CD4-positive, alpha-beta memory T cell (primary cell): ENCODE measurements around the gene MYH7B. TPM values are rescaled to one million over a fixed set of nuclear protein-coding genes. Genes with fewer than 3 reads are reported as not detected.
A peak's percentile ranks its signal among the peaks of the same experiment; 100 is the strongest.

Experiments
- CTCF ChIA-PET: fragments of 350-600 bp; sonication (Branson Sonifier 250); formaldehyde crosslinking; loops from one replicate; lab custom pipeline; 2021; ENCODE audit warnings: inconsistent platforms; ENCODE audit not compliant: partially characterized antibody; lab: Charles Lee
- POLR2A ChIA-PET: fragments of 350-600 bp; sonication (Branson Sonifier 250); formaldehyde crosslinking; loops from one replicate; lab custom pipeline; 2021; ENCODE audit not compliant: partially characterized antibody; lab: Charles Lee
- DNase-seq, 5 donors: peaks; one replicate each; pipeline versions ENCODE4 v3.0.0 to v3.0.0-alpha.2; 2020 to 2022; ENCODE audit warnings: mixed read lengths in 1 of 5
- H3K27ac ChIP-seq: one replicate; pipeline ENCODE4 v1.7.0; 2013; ENCODE audit warnings: low read depth, low read length
- H3K27me3 ChIP-seq: 2 replicates; pipeline ENCODE4 v1.7.0; 2013; ENCODE audit warnings: mild to moderate bottlenecking, low read length, moderate library complexity; ENCODE audit not compliant: insufficient read depth
- H3K36me3 ChIP-seq: 2 replicates; pipeline ENCODE4 v1.7.0; 2013; ENCODE audit warnings: mild to moderate bottlenecking, low read length, moderate library complexity; ENCODE audit not compliant: insufficient read depth
- H3K4me1 ChIP-seq: 2 replicates; pipeline ENCODE4 v1.7.0; 2013; ENCODE audit warnings: mild to moderate bottlenecking, low read length, moderate library complexity; ENCODE audit not compliant: insufficient read depth
- H3K4me3 ChIP-seq, 2 donors: one replicate each; pipeline ENCODE4 v1.7.0; 2013; ENCODE audit warnings: low read length in 2 of 2, mild to moderate bottlenecking in 1 of 2
- H3K9me3 ChIP-seq, 2 donors: one replicate each; pipeline ENCODE4 v1.7.0; 2013; ENCODE audit warnings: low read length in 2 of 2, control low read depth in 1 of 2; ENCODE audit not compliant: control insufficient read depth in 1 of 2
- H3K27ac Mint-ChIP-seq, 7 donors: one replicate each; pipeline ENCODE4 v1.8.0; 2020 to 2021; ENCODE audit warnings: mixed read lengths in 7 of 7, mild to moderate bottlenecking in 6 of 7, inconsistent platforms in 3 of 7, moderate library complexity in 3 of 7
- H3K27me3 Mint-ChIP-seq, 2 donors: one replicate each; pipeline ENCODE4 v1.8.0; 2020 to 2021; ENCODE audit warnings: mixed read lengths in 2 of 2
- H3K36me3 Mint-ChIP-seq, 2 donors: one replicate each; pipeline ENCODE4 v1.8.0; 2020 to 2021; ENCODE audit warnings: mixed read lengths in 2 of 2, inconsistent platforms in 1 of 2, mild to moderate bottlenecking in 1 of 2
- H3K4me1 Mint-ChIP-seq, 4 donors: one replicate each; pipeline ENCODE4 v1.8.0; 2020 to 2021; ENCODE audit warnings: mixed read lengths in 4 of 4, mild to moderate bottlenecking in 1 of 4
- H3K4me3 Mint-ChIP-seq, 8 donors: one replicate each; pipeline ENCODE4 v1.8.0; 2020 to 2021; ENCODE audit warnings: mixed read lengths in 8 of 8, mild to moderate bottlenecking in 7 of 8, moderate library complexity in 6 of 8, inconsistent platforms in 3 of 8
- H3K9me3 Mint-ChIP-seq, 8 donors: one replicate each; pipeline ENCODE4 v1.8.0; 2020 to 2021; ENCODE audit warnings: mixed read lengths in 8 of 8, mild to moderate bottlenecking in 5 of 8, inconsistent platforms in 3 of 8, moderate library complexity in 1 of 8
- intact Hi-C: fragments of 100-400 bp; cut with micrococcal nuclease; formaldehyde crosslinking; loops from one replicate; pipeline ENCODE4 v1.15.1; 2023
- polyA plus RNA-seq, 2 donors: library from polyadenylated mRNA; unstranded; fragments of 300-500 nt; fragmentation: Illumina TruSeq; gene quantifications; one replicate each; pipeline ENCODE4 v1.2.3, GENCODE V29; 2021
- total RNA-seq, 2 experiments: library from RNA; stranded (reverse); gene quantifications; one replicate each; pipeline ENCODE4 v1.2.3, GENCODE V29; 2021

MYH7B gene
- total and polyA plus RNA-seq, 4 experiments from 2014 or later, result 0.32 to 0.47 (median 0.39) TPM; not detected in 1

DNA sequence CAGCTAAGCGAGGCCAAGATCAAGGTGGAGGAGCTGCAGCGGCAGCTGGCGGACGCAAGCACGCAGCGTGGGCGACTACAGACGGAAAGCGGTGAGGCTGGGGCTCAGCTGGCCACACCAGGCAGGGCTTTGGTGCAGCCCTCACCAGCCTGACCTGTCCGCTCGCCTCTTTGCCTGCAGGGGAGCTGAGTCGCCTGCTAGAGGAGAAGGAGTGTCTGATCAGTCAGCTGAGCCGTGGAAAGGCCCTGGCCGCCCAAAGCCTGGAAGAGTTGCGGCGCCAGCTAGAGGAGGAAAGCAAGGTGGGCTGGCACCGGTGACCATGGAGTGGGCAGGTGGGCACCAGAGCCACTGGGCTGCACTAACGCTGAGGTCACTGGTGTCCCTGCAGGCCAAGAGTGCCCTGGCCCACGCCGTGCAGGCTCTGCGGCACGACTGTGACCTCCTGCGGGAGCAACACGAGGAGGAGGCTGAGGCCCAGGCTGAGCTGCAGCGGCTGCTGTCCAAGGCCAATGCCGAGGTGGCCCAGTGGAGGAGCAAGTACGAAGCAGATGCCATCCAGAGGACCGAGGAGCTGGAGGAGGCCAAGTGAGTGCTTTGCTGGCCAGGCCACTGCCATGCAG, 42.8 kb downstream of the MYH7B start:
- ChIA-PET POLR2A (interaction anchor here (0.7 kb wide), 1 partner anchor 164 kb away, joined by 4 read pairs; no protein-coding TSS in a partner anchor), CTCF (no interaction called here)
- intact Hi-C loops, result no loop called here
- Histone ChIP-seq H3K4me1 (no peaks in the 10 kb centered on the region), H3K4me3 (no peak overlapping the region), H3K36me3 (peaks cover 25% of the 10 kb centered on the region), H3K27ac (no peak overlapping the region), H3K27me3 (no peaks in the 10 kb centered on the region), H3K9me3 (no peaks in the 10 kb centered on the region)
- H3K36me3 Mint-ChIP-seq, result peaks cover 30 to 71% of the 10 kb centered on the region in 2 donors
- no peak overlapping the region for H3K4me3 Mint-ChIP-seq
- DNase-seq, result no peak
- H3K4me1 Mint-ChIP-seq, result peaks cover 2 to 8% (median 5%) of the 10 kb centered on the region in 4 donors
- no peaks in the 10 kb centered on the region for H3K27me3 Mint-ChIP-seq
- peaks cover 0 to 5% (median 0%) of the 10 kb centered on the region in 8 donors for H3K9me3 Mint-ChIP-seq
- peak overlapping the region in 3 of 7 donors; percentile 21 to 59 (median 23) for H3K27ac Mint-ChIP-seq

DNA sequence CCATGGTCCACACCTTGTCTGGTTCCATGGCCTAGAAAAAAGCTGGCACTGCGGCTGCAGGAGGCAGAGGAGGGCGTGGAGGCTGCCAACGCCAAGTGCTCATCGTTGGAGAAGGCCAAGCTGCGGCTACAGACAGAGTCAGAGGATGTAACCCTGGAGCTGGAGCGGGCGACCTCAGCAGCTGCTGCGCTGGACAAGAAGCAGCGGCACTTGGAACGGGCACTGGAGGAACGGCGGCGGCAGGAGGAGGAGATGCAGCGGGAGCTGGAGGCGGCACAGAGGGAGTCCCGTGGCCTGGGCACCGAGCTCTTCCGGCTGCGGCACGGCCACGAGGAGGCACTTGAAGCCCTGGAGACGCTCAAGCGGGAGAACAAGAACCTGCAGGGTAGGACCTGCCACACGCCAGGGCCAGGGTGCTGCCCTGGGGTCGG, 43.4 kb downstream of the MYH7B start:
- Mint-ChIP-seq H3K27ac (no peak overlapping the region), H3K36me3 (peaks cover 32 to 73% of the 10 kb centered on the region in 2 donors)
- POLR2A ChIA-PET, result interaction anchor here (0.7 kb wide), 1 partner anchor 163 kb away, joined by 4 read pairs; no protein-coding TSS in a partner anchor

DNA sequence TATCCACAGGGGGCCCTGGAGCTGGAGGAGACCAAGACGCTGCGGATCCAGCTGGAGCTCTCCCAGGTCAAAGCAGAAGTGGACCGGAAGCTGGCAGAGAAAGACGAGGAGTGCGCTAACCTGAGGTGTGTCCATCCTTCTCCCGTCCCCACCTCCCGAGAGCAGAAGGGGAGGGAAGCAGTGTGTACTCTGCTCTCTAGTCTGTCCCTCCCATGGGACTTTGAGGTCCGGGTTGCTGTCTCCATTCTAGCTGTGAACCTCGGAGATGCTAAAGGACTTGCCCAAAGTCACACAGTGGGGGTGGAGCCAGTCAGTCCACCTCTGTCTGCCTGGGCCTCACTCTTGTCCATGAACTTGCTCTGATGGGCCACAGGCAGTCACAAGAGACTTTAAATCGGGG, 44.1 kb downstream of the MYH7B start:
- H3K4me1 Mint-ChIP-seq, result peaks cover 2 to 8% (median 5%) of the 10 kb centered on the region in 4 donors
- no peak overlapping the region for H3K4me3 Mint-ChIP-seq
- H3K36me3 ChIP-seq, result peaks cover 37% of the 10 kb centered on the region
- H3K27ac Mint-ChIP-seq, result no peak overlapping the region
- no peak overlapping the region for H3K27ac ChIP-seq
- no peaks in the 10 kb centered on the region for H3K4me1 ChIP-seq
- intact Hi-C loops, result no loop called here
- H3K27me3 ChIP-seq, result no peaks in the 10 kb centered on the region
- POLR2A ChIA-PET, result no interaction called here
- CTCF ChIA-PET, result interaction anchor here (0.6 kb wide), 1 partner anchor 397 kb away, joined by 4 read pairs; no protein-coding TSS in a partner anchor
- H3K27me3 Mint-ChIP-seq, result no peaks in the 10 kb centered on the region
- H3K9me3 Mint-ChIP-seq, result peaks cover 0 to 5% (median 0%) of the 10 kb centered on the region in 8 donors
- peaks cover 37 to 74% of the 10 kb centered on the region in 2 donors for H3K36me3 Mint-ChIP-seq
- DNase-seq, result no peak
- H3K4me3 ChIP-seq, result no peak overlapping the region
- H3K9me3 ChIP-seq, result no peaks in the 10 kb centered on the region

More for the DNA sequence above, 43.4 kb downstream of the MYH7B start:
- no peaks in the 10 kb centered on the region for H3K4me1 ChIP-seq
- Mint-ChIP-seq H3K27me3 (no peaks in the 10 kb centered on the region), H3K9me3 (peaks cover 0 to 5% (median 0%) of the 10 kb centered on the region in 8 donors), H3K4me3 (no peak overlapping the region), H3K4me1 (peaks cover 2 to 8% (median 5%) of the 10 kb centered on the region in 4 donors)
- H3K9me3 ChIP-seq, result no peaks in the 10 kb centered on the region
- H3K27me3 ChIP-seq, result no peaks in the 10 kb centered on the region
- no peak overlapping the region for H3K27ac ChIP-seq
- intact Hi-C loops, result no loop called here
- CTCF ChIA-PET, result no interaction called here
- peaks cover 30% of the 10 kb centered on the region for H3K36me3 ChIP-seq
- no peak overlapping the region for H3K4me3 ChIP-seq
- no peak for DNase-seq

GRCh38 chr20:35000311-35000921, 44.7 kb downstream of the MYH7B start:
- no peak for DNase-seq
- H3K4me3 Mint-ChIP-seq, result no peak overlapping the region
- CTCF ChIA-PET, result interaction anchor here (0.6 to 1.7 kb wide), 4 partner anchors 45 to 396 kb away, joined by 3 to 5 read pairs (median 4); partner anchors contain the start of genes GSS and MYH7B
- Histone ChIP-seq H3K27me3 (no peaks in the 10 kb centered on the region), H3K36me3 (peaks cover 44% of the 10 kb centered on the region), H3K27ac (no peak overlapping the region), H3K4me3 (no peak overlapping the region), H3K4me1 (no peaks in the 10 kb centered on the region), H3K9me3 (no peaks in the 10 kb centered on the region)
- peaks cover 37 to 77% of the 10 kb centered on the region in 2 donors for H3K36me3 Mint-ChIP-seq
- POLR2A ChIA-PET, result interaction anchor here (0.8 kb wide), 1 partner anchor 11 kb away, joined by 3 read pairs; no protein-coding TSS in a partner anchor
- no peaks in the 10 kb centered on the region for H3K27me3 Mint-ChIP-seq
- peaks cover 0 to 5% (median 0%) of the 10 kb centered on the region in 8 donors for H3K9me3 Mint-ChIP-seq
- H3K4me1 Mint-ChIP-seq, result peaks cover 2 to 8% (median 5%) of the 10 kb centered on the region in 4 donors
- no peak overlapping the region for H3K27ac Mint-ChIP-seq
- intact Hi-C loops, result no loop called here

- no peaks in the 10 kb centered on the region for H3K4me1 ChIP-seq
- intact Hi-C loops, result no loop called here
- Mint-ChIP-seq H3K27ac (no peak overlapping the region), H3K9me3 (peaks cover 0 to 5% (median 0%) of the 10 kb centered on the region in 8 donors), H3K36me3 (peaks cover 34 to 78% of the 10 kb centered on the region in 2 donors), H3K4me3 (no peak overlapping the region), H3K4me1 (peaks cover 2 to 8% (median 5%) of the 10 kb centered on the region in 4 donors), H3K27me3 (no peaks in the 10 kb centered on the region)
- H3K36me3 ChIP-seq, result peaks cover 47% of the 10 kb centered on the region
- ChIA-PET POLR2A (interaction anchor here (0.8 kb wide), 1 partner anchor 10 kb away, joined by 3 read pairs; no protein-coding TSS in a partner anchor), CTCF (interaction anchor here (1.1 to 1.7 kb wide), 4 partner anchors 45 to 166 kb away, joined by 3 to 5 read pairs (median 4); partner anchors contain the start of genes GSS and MYH7B)
- no peak for DNase-seq
- H3K27me3 ChIP-seq, result no peaks in the 10 kb centered on the region
- no peaks in the 10 kb centered on the region for H3K9me3 ChIP-seq
- no peak overlapping the region for H3K27ac ChIP-seq
- H3K4me3 ChIP-seq, result no peak overlapping the region
These were observed 45.4 kb downstream of the MYH7B start for GRCh38 chr20:35000922-35001595.

- Histone ChIP-seq H3K4me1 (no peaks in the 10 kb centered on the region), H3K36me3 (peaks cover 54% of the 10 kb centered on the region), H3K27ac (no peak overlapping the region), H3K4me3 (no peak overlapping the region), H3K9me3 (no peaks in the 10 kb centered on the region), H3K27me3 (no peaks in the 10 kb centered on the region)
- no peaks in the 10 kb centered on the region for H3K27me3 Mint-ChIP-seq
- H3K4me3 Mint-ChIP-seq, result no peak overlapping the region
- POLR2A ChIA-PET, result no interaction called here
- H3K36me3 Mint-ChIP-seq, result peaks cover 35 to 78% of the 10 kb centered on the region in 2 donors
- peak overlapping the region in 1 of 7 donors; percentile 51 for H3K27ac Mint-ChIP-seq
- peaks cover 2 to 8% (median 5%) of the 10 kb centered on the region in 4 donors for H3K4me1 Mint-ChIP-seq
- CTCF ChIA-PET, result interaction anchor here (1.1 to 1.7 kb wide), 3 partner anchors 121 to 167 kb away, joined by 3 to 5 read pairs (median 4); no protein-coding TSS in a partner anchor
- H3K9me3 Mint-ChIP-seq, result peaks cover 0 to 3% (median 0%) of the 10 kb centered on the region in 8 donors
- DNase-seq, result no peak
- intact Hi-C loops, result no loop called here
These were observed 46.1 kb downstream of the MYH7B start for GRCh38 chr20:35001596-35002362.
